ENCODE results near the gene MYB. TPM values are rescaled to one million over a fixed set of nuclear protein-coding genes. Genes with fewer than 3 reads are reported as not detected.

MYB gene
- total and polyA plus RNA-seq, 2 of the 13 experiments (the other 11 are each of a cell fraction or from before 2014, with no cell fraction given), result 0.04 to 0.20 TPM

- TF ChIP-seq AHDC1 (CRISPR knock-in tag; IDR thresholded peaks at IDR 0.05; ENCODE audit: borderline replicate concordance) (no peak), ZNF143 (CRISPR knock-in tag; IDR thresholded peaks at IDR 0.05) (no peak), SALL2 (CRISPR knock-in tag; IDR thresholded peaks at IDR 0.05) (no peak), ZNF234 (CRISPR knock-in tag; conservative IDR thresholded peaks at IDR 0.05) (no peak), TMF1 (CRISPR knock-in tag; IDR thresholded peaks at IDR 0.05; ENCODE audit: low read depth) (0 out of 2 replicates have a peak, but pooled peaks have one; percentile 38), RAD51 (IDR thresholded peaks at IDR 0.05; ENCODE audit: borderline replicate concordance) (no peak), FOXK2 (IDR thresholded peaks at IDR 0.05) (no peak), FOXC1 (CRISPR knock-in tag; IDR thresholded peaks at IDR 0.05; ENCODE audit: borderline replicate concordance) (no peak), EEA1 (CRISPR knock-in tag; IDR thresholded peaks at IDR 0.05; ENCODE audit: borderline replicate concordance) (no peak), FOXO1 (CRISPR knock-in tag; IDR thresholded peaks at IDR 0.05) (no peak), MTF1 (CRISPR knock-in tag; IDR thresholded peaks at IDR 0.05) (no peak), DBP (CRISPR knock-in tag; IDR thresholded peaks at IDR 0.05; ENCODE audit: not compliant biosample characterization) (no peak), ZNF276 (CRISPR knock-in tag; IDR thresholded peaks at IDR 0.05; ENCODE audit: low read depth) (no peak), HNF4A (CRISPR knock-in tag; IDR thresholded peaks at IDR 0.05) (no peak), PTBP1 (IDR thresholded peaks at IDR 0.05; ENCODE audit: low read depth, low read length, poor library complexity, severe bottlenecking) (no peak), MIXL1 (CRISPR knock-in tag; IDR thresholded peaks at IDR 0.05) (no peak), TBX2 (CRISPR knock-in tag; IDR thresholded peaks at IDR 0.05; ENCODE audit: borderline replicate concordance) (peak; percentile 27; the same call in 1 of the 2 replicates), ELF4 (CRISPR knock-in tag; IDR thresholded peaks at IDR 0.05; ENCODE audit: borderline replicate concordance) (no peak)
These were observed at the start of gene MYB (continued) for GRCh38 chr6:135180542-135181332.
